Gastroesophageal sphincter (tissue), 4 donors: ENCODE data around the gene MSMO1. TPM values are rescaled to one million over a fixed set of nuclear protein-coding genes. Genes with fewer than 3 reads are reported as not detected.

Source experiments
- ATAC-seq: fragments of 150-250 bp; one replicate; pipeline ENCODE4 v1.9.1; 2016; ENCODE audit warnings: mild to moderate bottlenecking, moderate library complexity
- H3K27ac ChIP-seq, 4 donors: fragments of 200-600 bp; sonication (generic) in 3 of 4; 1 replicate in 3 of 4; 2 replicates in 1 of 4; pipeline ENCODE4 v1.5.1; 2016 to 2019
- H3K27me3 ChIP-seq: fragments of 200-600 bp; sonication (generic); one replicate; pipeline ENCODE4 v1.5.1; 2019
- H3K36me3 ChIP-seq, 2 donors: fragments of 200-600 bp; sonication (generic); one replicate each; pipeline ENCODE4 v1.5.1; 2019; ENCODE audit warnings: control low read depth in 1 of 2
- H3K4me1 ChIP-seq, 3 donors: fragments of 200-600 bp; sonication (generic); 1 replicate in 2 of 3; 2 replicates in 1 of 3; pipeline ENCODE4 v1.5.1; 2016 to 2019; ENCODE audit warnings: control low read depth in 2 of 3
- H3K4me3 ChIP-seq, 2 donors: fragments of 200-600 bp; sonication (generic); one replicate each; pipeline ENCODE4 v1.5.1; 2019; ENCODE audit warnings: mild to moderate bottlenecking in 1 of 2, moderate library complexity in 1 of 2
- H3K9me3 ChIP-seq, 3 donors: fragments of 200-600 bp; sonication (generic); one replicate each; pipeline ENCODE4 v1.5.1; 2017 to 2019; ENCODE audit warnings: control low read depth in 2 of 3
- CTCF ChIP-seq, 4 experiments: fragments of 200-600 bp in 2 of 4; fragments of 450-650 bp in 2 of 4; sonication (generic) in 1 of 4; IDR thresholded peaks; one replicate each; pipeline ENCODE4 v1.5.1; 2017 to 2019; ENCODE audit warnings: antibody characterized with exemption in 4 of 4, mild to moderate bottlenecking in 2 of 4, moderate library complexity in 2 of 4
- EP300 ChIP-seq: sonication (generic); formaldehyde crosslinking; IDR thresholded peaks from one replicate; pipeline ENCODE4 v1.6.1; 2017; ENCODE audit warnings: antibody characterized with exemption, mild to moderate bottlenecking
- POLR2A ChIP-seq, 2 donors: fragments of 450-650 bp; IDR thresholded peaks; one replicate each; pipeline ENCODE4 v1.6.1; 2017; ENCODE audit warnings: antibody characterized with exemption in 2 of 2, mild to moderate bottlenecking in 2 of 2, moderate library complexity in 1 of 2
- POLR2AphosphoS5 ChIP-seq: sonication (generic); formaldehyde crosslinking; IDR thresholded peaks from one replicate; pipeline ENCODE4 v1.6.1; 2017; ENCODE audit warnings: antibody characterized with exemption
- WGBS, 2 donors: methylation state at CpG; one replicate each; pipeline ENCODE4 v1.1.5; 2018; ENCODE audit warnings: low coverage in 1 of 2; 5-methylcytosine and 5-hydroxymethylcytosine counted together
- small RNA-seq, 4 donors: library from RNA; depleted of rRNA; stranded (forward); fragments of <200 nt; gene quantifications; one replicate each; pipeline ENCODE3, GENCODE V24; 2016
- total RNA-seq, 4 donors: library from RNA; depleted of rRNA; stranded (reverse); fragments of >200 nt; gene quantifications; one replicate each; pipeline ENCODE4 v1.1.0, GENCODE V29; 2016

MSMO1 gene
- total RNA-seq, 4 donors from 2014 or later = 10.4 to 34.7 (median 13.9) TPM

DNA sequence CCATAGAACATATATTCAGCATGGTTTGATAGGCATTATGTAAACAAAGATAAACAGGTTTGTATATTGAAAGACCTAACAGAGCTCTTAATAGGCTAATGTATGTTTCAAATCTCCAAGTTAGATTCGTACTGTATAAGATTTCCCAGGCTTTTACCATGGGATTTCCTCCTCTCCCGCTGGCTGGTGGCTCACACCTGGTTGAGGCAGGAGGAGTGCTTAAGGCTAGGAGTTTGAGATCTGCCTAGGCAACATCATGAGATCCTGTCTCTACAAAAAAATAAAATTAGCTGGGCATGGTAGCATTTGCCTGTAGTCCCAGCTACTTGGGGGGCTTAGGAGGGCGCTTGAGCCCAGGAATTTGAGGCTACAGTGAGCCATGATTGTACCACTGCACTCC is 56.7 kb downstream of the MSMO1 start:
- H3K36me3 ChIP-seq = no peaks in the 10 kb centered on the region
- WGBS, 2 donors = 54 to 58% methylated on average over 2 to 3 of the region's 3 CpGs
- no peak for ATAC-seq
- H3K4me1 ChIP-seq = peaks cover 0 to 40% (median 0%) of the 10 kb centered on the region in 3 donors
- peak overlapping the region in 3 of 4 donors; percentile 25 to 91 (median 32) for H3K27ac ChIP-seq
- no peaks in the 10 kb centered on the region for H3K27me3 ChIP-seq
- TF ChIP-seq POLR2A (IDR thresholded peaks at IDR 0.05) = no peak
- no peak overlapping the region for H3K4me3 ChIP-seq
- H3K9me3 ChIP-seq = no peaks in the 10 kb centered on the region

DNA sequence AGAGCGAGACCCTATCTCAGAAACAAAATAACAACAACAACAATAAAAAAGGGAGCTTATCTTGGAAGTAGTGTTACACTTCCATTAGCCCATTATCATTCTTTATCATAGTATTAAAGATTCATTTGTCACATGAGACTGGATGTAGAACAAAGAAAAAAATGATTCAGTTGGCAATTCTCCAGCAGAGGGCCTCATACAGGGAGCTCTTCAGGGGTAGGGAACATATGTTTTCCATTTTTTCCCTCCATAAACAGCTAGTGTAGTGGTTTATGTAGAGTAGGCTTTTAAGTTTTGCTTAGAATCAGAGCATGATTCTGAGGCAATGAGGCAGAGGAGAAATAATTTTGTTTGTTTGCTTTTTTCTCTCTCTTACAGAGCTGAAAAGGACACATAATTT is 57.1 kb downstream of the MSMO1 start:
- WGBS, 2 donors = 89 to 100% methylated on average over 1 of the region's 1 CpG
- ATAC-seq = no peak
- no peaks in the 10 kb centered on the region for H3K9me3 ChIP-seq
- no peak overlapping the region for H3K4me3 ChIP-seq
- no peaks in the 10 kb centered on the region for H3K27me3 ChIP-seq
- no peaks in the 10 kb centered on the region for H3K36me3 ChIP-seq
- no peak for TF ChIP-seq EP300
- H3K4me1 ChIP-seq = peaks cover 0 to 40% (median 0%) of the 10 kb centered on the region in 3 donors
- H3K27ac ChIP-seq = peak overlapping the region in 1 of 4 donors; percentile 91

DNA sequence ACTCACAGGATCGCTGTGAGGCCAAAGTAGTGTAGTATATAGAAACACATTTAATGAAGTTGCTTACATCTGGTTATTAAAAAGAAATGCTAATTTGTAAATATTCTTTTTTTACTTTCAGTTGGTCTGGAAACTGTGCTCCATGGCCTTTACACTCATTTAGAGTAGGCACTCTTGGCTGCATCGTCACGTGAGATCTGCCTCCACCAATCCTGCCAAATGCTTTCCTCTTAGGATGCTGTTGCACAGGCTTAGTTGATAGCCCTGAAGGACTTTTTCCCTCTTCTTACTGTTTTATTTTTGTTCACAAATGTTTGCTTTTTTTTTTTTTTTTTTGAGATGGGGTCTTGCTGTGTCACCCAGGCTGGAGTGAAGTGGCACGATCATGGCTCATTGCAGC is 57.7 kb downstream of the MSMO1 start:
- no peak for ATAC-seq
- H3K27ac ChIP-seq = no peak overlapping the region
- no peaks in the 10 kb centered on the region for H3K9me3 ChIP-seq
- no peak for TF ChIP-seq CTCF (IDR thresholded peaks at IDR 0.05)
- TF ChIP-seq POLR2AphosphoS5 = no peak
- no peak for TF ChIP-seq EP300
- TF ChIP-seq POLR2A (IDR thresholded peaks at IDR 0.05) = no peak
- 79 to 100% methylated on average over 3 of the region's 4 CpGs for WGBS, 2 donors
- no peak overlapping the region for H3K4me3 ChIP-seq
- peaks cover 0 to 40% (median 0%) of the 10 kb centered on the region in 3 donors for H3K4me1 ChIP-seq
- no peaks in the 10 kb centered on the region for H3K27me3 ChIP-seq
- no peaks in the 10 kb centered on the region for H3K36me3 ChIP-seq

- Histone ChIP-seq H3K4me1 (peaks cover 0 to 36% (median 0%) of the 10 kb centered on the region in 3 donors), H3K27me3 (no peaks in the 10 kb centered on the region), H3K4me3 (no peak overlapping the region), H3K9me3 (no peaks in the 10 kb centered on the region), H3K27ac (no peak overlapping the region), H3K36me3 (no peaks in the 10 kb centered on the region)
- 100% methylated on average over 1 of the region's 1 CpG for WGBS, 2 donors
- TF ChIP-seq CTCF (IDR thresholded peaks at IDR 0.05) (no peak), POLR2A (IDR thresholded peaks at IDR 0.05) (no peak), EP300 (no peak), POLR2AphosphoS5 (no peak)
- no peak for ATAC-seq
Observed at GRCh38 chr4:165386328-165386727, 58.9 kb downstream of the MSMO1 start.

- TF ChIP-seq EP300 (no peak), CTCF (IDR thresholded peaks at IDR 0.05) (no peak), POLR2AphosphoS5 (no peak), POLR2A (IDR thresholded peaks at IDR 0.05) (no peak)
- no peak for ATAC-seq
- Histone ChIP-seq H3K4me1 (peaks cover 0 to 20% (median 0%) of the 10 kb centered on the region in 3 donors), H3K4me3 (no peak overlapping the region), H3K9me3 (no peaks in the 10 kb centered on the region), H3K36me3 (no peaks in the 10 kb centered on the region), H3K27ac (no peak overlapping the region), H3K27me3 (no peaks in the 10 kb centered on the region)
Observed at GRCh38 chr4:165388756-165389155, 61.3 kb downstream of the MSMO1 start.

Small RNAs within 50 kb of the gene (small RNA-seq; reads per million reads assigned to genes)
- gene MIR578 = 0 to 0.89 (median 0.59) reads per million in 4 donors

Other genes starting within 250 kb of the MSMO1 start
- gene TMEM192, start 214.8 kb upstream of the MSMO1 start, total RNA-seq = 10 to 100 TPM; 11.2 to 18.7 (median 15.6) TPM
- gene KLHL2, start 120.1 kb upstream of the MSMO1 start, total RNA-seq = 10 to 100 TPM; 25.0 to 35.1 (median 31.1) TPM
- 100 to 1,000 TPM; 126 to 272 (median 201) TPM for gene CPE, start 51.3 kb downstream of the MSMO1 start, total RNA-seq